Natural killer cell (primary cell): ENCODE data around the gene EFNB2. TPM values are rescaled to one million over a fixed set of nuclear protein-coding genes. Genes with fewer than 3 reads are reported as not detected.

Experiments used
- ATAC-seq, 3 donors: fragments of 150-1000 bp in 2 of 3; fragments of 200-7000 bp in 1 of 3; cut with Tn5 transposase; 1 replicate in 1 of 3; 2 replicates in 2 of 3; pipeline ENCODE4 v1.10.0; 2021; ENCODE audit warnings: mild to moderate bottlenecking in 2 of 3, moderate library complexity in 2 of 3
- DNase-seq, 2 donors: peaks; one replicate each; pipeline versions ENCODE4 v3.0.0 to v3.0.0-alpha.2; 2013 to 2021; ENCODE audit warnings: mixed read lengths in 1 of 2
- H3K27ac ChIP-seq: one replicate; pipeline ENCODE4 v1.5.1; 2013; ENCODE audit warnings: mild to moderate bottlenecking, low read length
- H3K27me3 ChIP-seq: one replicate; pipeline ENCODE4 v1.6.1; 2013; ENCODE audit warnings: low read length; ENCODE audit not compliant: control insufficient read depth, insufficient read depth
- H3K36me3 ChIP-seq: one replicate; pipeline ENCODE4 v1.6.1; 2013; ENCODE audit warnings: low read length; ENCODE audit not compliant: control insufficient read depth, insufficient read depth
- H3K4me1 ChIP-seq: one replicate; pipeline ENCODE4 v1.6.1; 2013; ENCODE audit warnings: low read length; ENCODE audit not compliant: control insufficient read depth, insufficient read depth
- H3K4me3 ChIP-seq: one replicate; pipeline ENCODE4 v1.5.1; 2013; ENCODE audit warnings: low read length
- H3K9me3 ChIP-seq: one replicate; pipeline ENCODE4 v1.6.1; 2013; ENCODE audit warnings: low read length; ENCODE audit not compliant: control insufficient read depth, insufficient read depth
- H3K27ac Mint-ChIP-seq, 2 donors: one replicate each; pipeline ENCODE4 v1.8.0; 2022; ENCODE audit warnings: mild to moderate bottlenecking in 2 of 2, mixed read lengths in 2 of 2, moderate library complexity in 1 of 2
- H3K27me3 Mint-ChIP-seq, 2 donors: one replicate each; pipeline ENCODE4 v1.8.0; 2022; ENCODE audit warnings: low read depth in 2 of 2, mixed read lengths in 2 of 2
- H3K36me3 Mint-ChIP-seq: one replicate; pipeline ENCODE4 v1.8.0; 2022; ENCODE audit warnings: mixed read lengths
- H3K4me1 Mint-ChIP-seq, 2 donors: one replicate each; pipeline ENCODE4 v1.8.0; 2022; ENCODE audit warnings: mixed read lengths in 2 of 2
- H3K4me3 Mint-ChIP-seq: one replicate; pipeline ENCODE4 v1.8.0; 2022; ENCODE audit warnings: mild to moderate bottlenecking, moderate library complexity, mixed read lengths
- H3K9me3 Mint-ChIP-seq, 2 donors: one replicate each; pipeline ENCODE4 v1.8.0; 2022; ENCODE audit warnings: mixed read lengths in 2 of 2
- CTCF ChIP-seq: fragments of 200-600 bp; IDR thresholded peaks from one replicate; pipeline ENCODE4 v1.8.0; 2022; ENCODE audit warnings: antibody characterized with exemption
- WGBS: methylation state at CpG from one replicate; pipeline ENCODE4 v1.1.7; 2013; ENCODE audit warnings: missing lambda C conversion rate; ENCODE audit not compliant: insufficient coverage; 5-methylcytosine and 5-hydroxymethylcytosine counted together
- intact Hi-C: fragments of 100-400 bp; cut with micrococcal nuclease; formaldehyde crosslinking; loops from one replicate; pipeline ENCODE4 v1.14.2; 2022
- total RNA-seq, 4 donors: library from RNA; stranded (reverse); fragments of 120-200 nt in 1 of 4; gene quantifications; one replicate each; pipeline versions ENCODE4 v1.2.3 to v1.2.4, GENCODE V29; 2013 to 2022

Gene EFNB2
- total RNA-seq, 3 donors from 2014 or later (not counting 1 experiment from before 2014, with no cell fraction given) = 0.16 to 0.33 (median 0.33) TPM

- Histone ChIP-seq H3K27ac (no peak overlapping the region), H3K4me3 (no peak overlapping the region), H3K27me3 (no peaks in the 10 kb centered on the region), H3K36me3 (peaks cover 50% of the 10 kb centered on the region), H3K9me3 (no peaks in the 10 kb centered on the region), H3K4me1 (no peaks in the 10 kb centered on the region)
- Mint-ChIP-seq H3K4me1 (peaks cover 38 to 48% of the 10 kb centered on the region in 2 donors), H3K36me3 (peaks cover 1% of the 10 kb centered on the region), H3K27ac (peak overlapping the region; percentile 0 to 24), H3K27me3 (no peaks in the 10 kb centered on the region), H3K9me3 (no peaks in the 10 kb centered on the region), H3K4me3 (no peak overlapping the region)
- ATAC-seq (no peak), DNase-seq (no peak)
- no peak for TF ChIP-seq CTCF
- 95% methylated on average over 4 of the region's 4 CpGs for WGBS
- intact Hi-C loops = loop anchor here (2.0 kb wide), 1 partner anchor 16 kb away; no protein-coding TSS in a partner anchor
Measured at GRCh38 chr13:106550570-106551135, 15.2 kb upstream of the EFNB2 start.

GRCh38 chr13:106548064-106548696 is 12.7 kb upstream of the EFNB2 start:
- Histone ChIP-seq H3K27ac (no peak overlapping the region), H3K27me3 (no peaks in the 10 kb centered on the region), H3K4me3 (no peak overlapping the region), H3K9me3 (no peaks in the 10 kb centered on the region), H3K36me3 (peaks cover 39% of the 10 kb centered on the region), H3K4me1 (no peaks in the 10 kb centered on the region)
- ATAC-seq = peak; percentile 44 to 74 (median 67)
- Mint-ChIP-seq H3K27me3 (no peaks in the 10 kb centered on the region), H3K4me1 (peaks cover 36 to 39% of the 10 kb centered on the region in 2 donors), H3K4me3 (peak overlapping the region; percentile 30), H3K36me3 (no peaks in the 10 kb centered on the region), H3K27ac (peak overlapping the region; percentile 0 to 80), H3K9me3 (no peaks in the 10 kb centered on the region)
- WGBS = 44% methylated on average over 2 of the region's 3 CpGs
- TF ChIP-seq CTCF = no peak
- DNase-seq = no peak
- intact Hi-C loops = no loop called here

- Histone ChIP-seq H3K9me3 (no peaks in the 10 kb centered on the region), H3K27ac (no peak overlapping the region), H3K27me3 (no peaks in the 10 kb centered on the region), H3K4me3 (no peak overlapping the region), H3K4me1 (no peaks in the 10 kb centered on the region), H3K36me3 (peaks cover 33% of the 10 kb centered on the region)
- DNase-seq (no peak), ATAC-seq (no peak)
- H3K4me1 Mint-ChIP-seq = peaks cover 4 to 8% of the 10 kb centered on the region in 2 donors
- intact Hi-C loops = no loop called here
- TF ChIP-seq CTCF = no peak
- WGBS = 100% methylated on average over 1 of the region's 1 CpG
- H3K4me3 Mint-ChIP-seq = no peak overlapping the region
- no peaks in the 10 kb centered on the region for H3K36me3 Mint-ChIP-seq
- H3K9me3 Mint-ChIP-seq = no peaks in the 10 kb centered on the region
- no peak overlapping the region for H3K27ac Mint-ChIP-seq
- H3K27me3 Mint-ChIP-seq = no peaks in the 10 kb centered on the region
Measured at GRCh38 chr13:106541826-106542225, 6.4 kb upstream of the EFNB2 start.
